Measurements from ENCODE around the gene KNSTRN.

GRCh38 chr15:40420071-40420713 is 37.7 kb downstream of the KNSTRN start:
- no peak for TF ChIP-seq EZH2 (IDR thresholded peaks at IDR 0.05; ENCODE audit: low read length, missing control alignments)
- no peak for TF ChIP-seq CTCF (conservative IDR thresholded peaks at IDR 0.05 in 1 of 2, IDR thresholded peaks at IDR 0.05 in 1 of 2; ENCODE audit: low read depth in 1 of 2, low read length in 2 of 2)
